Measurements from ENCODE around the gene SLC52A3. TPM values are rescaled to one million over a fixed set of nuclear protein-coding genes. Genes with fewer than 3 reads are reported as not detected.
"Not testable (repeated sequence)": the region's sequence is repeated elsewhere in the genome, so short reads cannot be mapped to it uniquely, and the experiment has no call there.

Gene SLC52A3
- not detected in 2 replicates for total RNA-seq (2014; rRNA removed; shearing (Covaris generic); ENCODE audit: low replicate concordance)

DNA sequence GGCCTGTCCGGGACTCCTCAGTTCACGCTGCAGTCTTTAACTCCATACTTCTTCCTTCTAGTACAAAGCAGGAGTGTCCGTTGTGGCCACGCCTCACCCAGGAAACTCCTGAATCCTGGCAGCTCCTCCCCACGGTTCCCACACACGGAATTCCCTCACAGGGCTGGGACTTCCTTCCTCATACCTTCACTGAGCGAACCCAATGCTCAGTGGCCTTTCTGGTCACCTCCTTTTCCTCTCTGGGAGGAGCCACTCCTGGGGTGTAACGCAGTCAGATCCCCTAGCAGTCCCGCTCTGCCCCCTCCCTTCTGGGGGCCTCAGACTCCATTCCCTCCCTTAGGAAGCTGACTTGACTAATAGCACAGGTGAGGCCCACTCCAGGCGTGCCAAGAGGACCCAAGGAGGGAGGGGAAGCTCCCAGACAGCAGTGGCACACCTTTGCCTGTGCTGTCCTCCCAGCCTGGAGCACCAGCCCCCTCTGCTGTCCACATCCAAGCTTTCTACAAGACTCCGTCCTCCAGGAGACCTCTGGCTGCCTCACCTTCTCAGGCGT, at the start of gene SLC52A3:
Gene SLC52A3 (minus strand): TSS at position 75 of the 553 bp plus-strand sequence. CDS start 2,726 bp downstream, outside the sequence.
- Histone ChIP-seq H3K36me3 (no peaks in the 10 kb centered on the region), H3K9me3 (no peaks in the 10 kb centered on the region), H3K27me3 (no peaks in the 10 kb centered on the region), H3K4me3 (no peak within 1 kb of the TSS)
- no peak for DNase-seq

DNA sequence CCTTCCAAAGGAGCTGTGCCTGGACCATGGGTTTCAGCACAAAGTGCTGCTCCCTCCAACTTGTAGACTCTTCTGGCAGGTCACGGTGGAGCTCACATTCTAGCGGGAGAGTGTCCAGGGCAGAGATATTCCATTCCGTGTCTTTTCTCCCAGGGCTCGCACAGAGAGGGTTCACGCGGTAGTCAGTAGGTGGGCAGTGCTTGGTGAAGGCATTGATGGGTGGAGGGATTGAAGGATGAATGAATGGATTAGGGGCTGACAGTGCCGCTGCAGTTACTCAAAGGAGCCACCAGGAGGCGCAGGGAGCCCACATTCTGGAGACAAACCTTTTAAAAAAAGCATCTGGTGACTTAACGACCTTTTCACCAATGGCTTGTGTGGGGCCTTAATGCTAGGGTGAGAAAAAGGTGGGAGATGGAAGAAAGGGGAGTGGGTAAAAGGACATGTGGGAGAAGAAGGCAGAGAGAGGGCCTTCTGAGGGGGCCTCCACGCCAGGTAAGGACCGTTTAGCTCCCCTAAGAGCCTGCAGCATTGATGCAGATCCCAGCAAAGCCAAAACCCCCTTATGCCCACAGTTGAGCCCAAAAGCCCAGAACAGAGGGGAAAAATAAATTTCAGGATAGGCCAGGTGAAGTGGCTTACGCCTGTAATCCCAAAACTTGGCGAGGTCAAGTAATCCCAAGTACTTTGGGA, 47.8 kb upstream of the SLC52A3 start:
- no peak overlapping the region for H3K4me3 ChIP-seq

DNA sequence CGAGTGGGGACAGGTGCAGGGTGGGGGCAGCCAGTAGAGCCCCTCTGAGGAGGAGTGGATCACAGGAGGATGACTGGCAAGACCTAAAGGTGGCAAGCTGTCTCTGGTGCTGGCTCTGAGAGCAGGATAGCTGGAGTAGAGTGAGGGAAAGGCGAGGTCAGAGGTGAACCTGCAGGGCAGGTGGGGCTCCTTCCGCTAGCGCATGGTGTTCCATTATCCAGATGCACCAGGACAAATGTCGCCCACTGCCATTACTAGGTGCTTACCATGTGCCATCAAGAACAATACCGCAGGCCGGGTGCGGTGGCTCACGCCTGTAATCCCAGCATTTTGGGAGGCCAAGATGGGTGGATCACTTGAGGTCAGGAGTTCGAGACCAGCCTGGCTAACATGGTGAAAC, 46.9 kb upstream of the SLC52A3 start:
- Histone ChIP-seq H3K27me3 (no peaks in the 10 kb centered on the region), H3K36me3 (no peaks in the 10 kb centered on the region), H3K9me3 (no peaks in the 10 kb centered on the region), H3K4me3 (no peak overlapping the region)
- DNase-seq = no peak

More for the DNA sequence above, 47.8 kb upstream of the SLC52A3 start:
- Histone ChIP-seq H3K9me3 (no peaks in the 10 kb centered on the region), H3K27me3 (no peaks in the 10 kb centered on the region), H3K36me3 (no peaks in the 10 kb centered on the region)
- DNase-seq = peak; percentile 30

DNA sequence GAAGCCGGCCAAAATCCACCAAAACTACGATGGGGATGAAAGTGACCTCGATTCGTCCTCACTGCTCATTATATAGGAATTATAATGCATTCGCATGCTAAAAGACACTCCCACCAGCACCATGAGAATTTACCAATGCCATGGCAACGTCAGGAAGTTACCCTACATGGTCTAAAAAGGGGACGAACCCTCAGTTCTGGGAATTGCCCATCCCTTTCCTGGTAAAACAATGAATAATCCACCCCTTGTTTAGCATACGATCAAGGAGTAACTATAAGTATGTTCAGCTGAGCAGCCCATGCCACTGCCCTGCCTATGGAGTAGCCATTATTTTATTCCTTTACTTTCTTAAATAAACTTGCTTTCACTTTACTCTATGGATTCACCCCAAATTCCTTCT, 45.1 kb upstream of the SLC52A3 start:
- no peaks in the 10 kb centered on the region for H3K36me3 ChIP-seq
- H3K9me3 ChIP-seq = no peaks in the 10 kb centered on the region
- no peak overlapping the region for H3K4me3 ChIP-seq
- DNase-seq = no peak
- H3K27me3 ChIP-seq = no peaks in the 10 kb centered on the region

DNA sequence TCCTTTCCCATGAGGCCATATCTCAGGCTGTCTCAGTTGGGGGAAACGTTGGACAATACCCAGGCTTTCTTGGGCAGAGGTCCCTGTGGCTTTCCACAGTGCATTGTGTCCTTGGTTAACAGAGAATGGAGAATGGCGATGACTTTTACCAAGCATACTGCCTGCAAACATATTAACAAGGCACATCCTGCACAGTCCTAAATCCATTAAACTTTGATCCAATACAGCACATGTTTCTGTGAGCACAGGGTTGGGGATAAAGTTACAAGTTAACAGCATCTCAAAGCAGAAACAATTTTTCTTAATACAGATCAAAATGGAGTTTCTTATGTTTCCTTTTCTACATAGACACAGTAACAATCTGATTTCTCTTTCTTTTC, 44.1 kb upstream of the SLC52A3 start:
- H3K36me3 ChIP-seq, H3K4me3 ChIP-seq, H3K9me3 ChIP-seq, DNase-seq, H3K27me3 ChIP-seq: not testable (repeated sequence)

DNA sequence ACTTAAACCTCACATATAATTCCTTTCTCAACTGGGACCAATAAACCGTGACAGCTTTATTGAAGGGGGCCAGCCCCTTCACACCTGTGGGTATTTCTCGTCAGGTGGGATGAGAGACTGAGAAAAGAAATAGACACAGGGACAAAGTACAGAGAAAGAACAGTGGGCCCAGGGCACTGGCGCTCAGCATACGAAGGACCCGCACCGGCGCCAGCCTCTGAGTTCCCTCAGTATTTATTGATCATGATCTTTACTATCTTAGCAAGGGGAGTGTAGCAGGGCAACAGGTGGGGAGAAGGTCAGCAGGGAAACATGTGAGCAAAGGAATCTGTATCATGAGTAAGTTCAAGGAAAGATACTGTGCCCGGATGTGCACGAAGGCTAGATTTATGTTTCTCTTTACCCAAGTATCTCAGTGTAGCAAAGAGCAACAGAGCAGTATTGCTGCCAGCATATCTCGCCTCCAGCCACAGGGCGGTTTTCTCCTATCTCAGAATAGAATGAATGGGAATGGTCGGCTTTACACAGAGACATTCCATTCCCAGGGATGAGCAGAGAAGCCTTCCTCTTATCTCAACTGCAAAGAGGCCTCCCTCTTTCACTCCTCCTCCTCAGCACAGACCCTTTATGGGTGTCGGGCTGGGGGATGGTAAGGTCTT, 43.6 kb upstream of the SLC52A3 start:
- not testable (repeated sequence) for H3K4me3 ChIP-seq, H3K9me3 ChIP-seq, DNase-seq, H3K36me3 ChIP-seq, H3K27me3 ChIP-seq

DNA sequence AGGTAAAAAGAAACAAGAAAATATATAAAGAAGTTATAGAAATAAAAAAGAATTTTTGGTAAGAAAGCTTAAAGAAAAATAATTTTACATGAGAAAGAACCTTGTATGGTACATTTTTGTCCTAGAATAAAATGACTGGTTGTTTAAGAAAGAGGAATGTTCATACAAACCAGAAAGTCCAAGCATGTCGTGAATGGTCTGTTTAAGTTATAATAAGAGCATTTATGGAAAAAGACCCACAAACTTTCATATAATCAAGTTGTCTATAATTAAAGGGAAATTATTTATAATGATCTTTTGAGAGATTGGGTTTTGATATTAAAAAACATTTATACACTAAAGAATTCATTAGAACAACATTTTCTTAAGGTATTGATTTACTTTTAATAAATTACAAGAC, 37.4 kb upstream of the SLC52A3 start:
- DNase-seq = no peak
- Histone ChIP-seq H3K36me3 (no peaks in the 10 kb centered on the region), H3K9me3 (peaks cover 3% of the 10 kb centered on the region; the same call in 1 of the 2 replicates), H3K27me3 (no peaks in the 10 kb centered on the region), H3K4me3 (no peak overlapping the region)

DNA sequence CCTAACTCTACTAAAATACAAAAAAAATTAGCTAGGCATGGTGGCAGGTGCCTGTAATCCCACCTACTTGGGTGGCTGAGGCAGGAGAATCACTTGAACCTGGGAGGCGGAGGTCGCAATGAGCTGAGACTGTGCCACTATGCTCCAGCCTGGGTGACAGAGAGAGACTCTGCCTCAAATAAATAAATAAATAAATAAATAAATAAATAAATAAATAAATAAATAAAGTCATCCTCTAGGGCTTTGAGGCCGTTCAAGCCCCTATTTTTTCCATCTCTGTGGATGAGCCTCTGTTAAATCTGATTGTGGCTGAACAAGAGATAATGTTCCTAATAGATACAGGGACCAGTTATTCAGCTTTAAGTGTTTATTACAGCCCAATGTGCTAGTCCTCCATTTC, 33.4 kb upstream of the SLC52A3 start:
- Histone ChIP-seq H3K4me3 (no peak overlapping the region), H3K9me3 (peaks cover 3% of the 10 kb centered on the region; the same call in 1 of the 2 replicates), H3K36me3 (no peaks in the 10 kb centered on the region), H3K27me3 (no peaks in the 10 kb centered on the region)
- no peak for DNase-seq

DNA sequence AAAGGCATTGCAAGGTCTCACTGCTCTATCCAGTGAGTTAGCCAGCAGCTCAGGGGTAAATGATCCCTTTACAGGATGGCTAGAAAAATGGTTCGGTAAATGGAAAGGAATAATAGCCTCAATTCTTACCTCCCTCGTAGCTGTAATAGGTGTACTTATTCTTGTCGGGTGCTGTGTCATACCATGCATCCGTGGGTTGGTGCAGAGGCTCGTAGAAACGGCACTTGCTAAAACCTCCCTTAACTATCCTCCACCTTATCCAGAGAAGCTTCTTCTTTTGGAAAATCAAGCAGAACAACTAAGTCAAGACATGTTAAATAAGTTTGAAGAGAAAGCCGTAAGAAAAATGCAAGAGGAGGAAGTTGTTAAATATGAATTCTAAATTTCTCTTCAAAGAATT, 31.7 kb upstream of the SLC52A3 start:
- H3K9me3 ChIP-seq, H3K36me3 ChIP-seq, H3K4me3 ChIP-seq, DNase-seq, H3K27me3 ChIP-seq: not testable (repeated sequence)

DNA sequence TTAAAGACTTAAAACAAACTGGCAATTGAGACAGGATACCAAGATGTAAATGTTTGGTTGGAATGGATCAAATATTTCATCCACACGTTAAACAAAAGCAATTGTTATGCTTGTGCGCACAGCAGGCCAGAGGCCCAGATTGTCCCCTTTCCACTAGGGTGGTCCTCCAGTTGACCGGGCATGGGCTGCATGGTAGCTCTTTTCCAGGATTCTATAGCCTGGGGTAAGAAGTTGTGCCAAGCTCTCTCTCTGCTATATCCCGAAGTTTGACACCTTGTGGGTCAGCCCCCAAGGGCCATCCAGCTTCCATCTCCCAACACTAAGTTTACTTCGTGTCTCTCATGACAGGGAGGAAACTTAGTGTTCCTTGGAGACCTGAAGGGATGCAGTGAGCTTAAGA, 30.4 kb upstream of the SLC52A3 start:
- not testable (repeated sequence) for H3K36me3 ChIP-seq, H3K9me3 ChIP-seq, DNase-seq, H3K27me3 ChIP-seq, H3K4me3 ChIP-seq

DNA sequence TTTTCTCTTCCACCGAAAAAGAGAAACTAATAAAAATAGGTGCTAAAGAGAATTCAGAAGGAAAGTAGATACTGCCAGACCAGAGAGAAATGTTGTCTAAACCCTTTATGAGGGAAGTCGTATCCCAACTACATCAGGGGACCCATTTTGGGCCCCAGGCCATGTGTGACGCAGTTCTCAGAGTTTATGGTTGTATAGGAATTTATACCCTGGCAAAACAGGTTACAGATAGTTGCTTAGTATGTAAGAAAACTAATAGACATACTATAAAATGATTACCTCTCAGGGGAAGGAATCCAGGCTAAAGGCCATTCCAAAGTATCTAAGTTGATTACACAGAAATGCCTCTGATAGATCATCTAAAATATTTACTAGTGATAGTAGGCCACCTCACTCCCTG, 28.6 kb upstream of the SLC52A3 start:
- Histone ChIP-seq H3K27me3 (no peaks in the 10 kb centered on the region), H3K9me3 (no peaks in the 10 kb centered on the region), H3K36me3 (no peaks in the 10 kb centered on the region), H3K4me3 (no peak overlapping the region)
- no peak for DNase-seq

DNA sequence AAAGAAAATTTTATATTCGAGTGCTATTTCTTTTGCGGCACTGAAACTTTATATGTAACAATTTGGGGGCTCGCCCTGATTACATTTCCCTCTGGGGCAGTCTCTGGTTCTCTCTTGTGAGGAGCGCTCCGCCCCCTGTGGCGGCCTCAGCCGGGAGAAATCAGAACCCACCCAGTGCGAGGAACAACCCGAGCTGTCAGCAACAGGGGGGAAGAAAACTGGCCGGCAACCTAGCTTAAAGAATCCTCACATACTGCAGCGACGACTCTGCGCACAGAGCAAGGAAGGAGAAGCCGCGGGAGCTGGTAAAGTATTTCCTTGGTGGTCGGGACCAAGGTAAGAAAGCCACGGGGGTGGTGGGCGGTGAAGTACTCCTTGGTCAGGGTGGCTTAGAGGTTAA, 23.9 kb upstream of the SLC52A3 start:
- H3K27me3 ChIP-seq = peaks cover 3% of the 10 kb centered on the region; the same call in 1 of the 2 replicates
- no peak overlapping the region for H3K4me3 ChIP-seq
- DNase-seq = no peak
- no peaks in the 10 kb centered on the region for H3K36me3 ChIP-seq
- H3K9me3 ChIP-seq = no peaks in the 10 kb centered on the region

DNA sequence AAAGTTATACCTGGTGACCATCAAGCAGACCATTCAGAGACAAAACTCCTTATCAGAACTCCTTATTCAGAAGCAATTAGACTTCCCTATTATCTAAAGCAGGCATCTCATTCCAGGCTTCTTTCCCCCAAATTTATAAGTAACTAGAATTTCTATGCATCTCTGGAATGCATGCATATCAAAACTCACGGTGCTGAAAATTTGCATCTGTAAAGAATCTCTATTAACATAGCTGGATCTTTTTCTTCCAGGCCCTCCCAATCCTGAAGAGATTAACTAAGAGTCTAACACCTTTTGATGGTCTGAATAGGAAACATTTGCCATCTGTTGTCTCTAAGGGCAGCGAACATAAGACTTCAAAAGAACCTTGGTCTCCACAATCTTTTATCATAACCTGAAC, 22.8 kb upstream of the SLC52A3 start:
- peaks cover 3% of the 10 kb centered on the region; the same call in 1 of the 2 replicates for H3K27me3 ChIP-seq
- H3K36me3 ChIP-seq = no peaks in the 10 kb centered on the region
- no peak overlapping the region for H3K4me3 ChIP-seq
- no peaks in the 10 kb centered on the region for H3K9me3 ChIP-seq
- DNase-seq = no peak

DNA sequence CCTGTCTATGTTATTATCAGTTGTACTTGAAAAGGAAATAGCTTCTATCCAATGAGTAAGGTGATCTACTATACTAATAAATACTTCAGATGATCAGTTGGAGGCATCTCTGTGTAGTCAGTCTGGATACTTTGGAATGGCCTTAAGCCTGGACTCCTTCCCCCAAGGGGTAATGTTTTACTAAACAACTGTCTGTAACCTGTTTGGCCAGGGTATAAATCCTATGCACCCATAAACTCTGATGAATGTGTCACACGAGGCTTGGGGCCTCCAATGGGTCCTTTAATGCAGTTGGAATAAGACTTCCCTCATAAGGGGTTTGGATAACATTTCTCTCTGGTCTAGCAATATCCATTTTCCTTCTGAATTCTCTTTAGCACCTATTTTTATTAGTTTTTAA, 19.5 kb upstream of the SLC52A3 start:
- DNase-seq = no peak
- Histone ChIP-seq H3K9me3 (no peaks in the 10 kb centered on the region), H3K36me3 (no peaks in the 10 kb centered on the region), H3K4me3 (no peak overlapping the region), H3K27me3 (peaks cover 3% of the 10 kb centered on the region; the same call in 1 of the 2 replicates)

DNA sequence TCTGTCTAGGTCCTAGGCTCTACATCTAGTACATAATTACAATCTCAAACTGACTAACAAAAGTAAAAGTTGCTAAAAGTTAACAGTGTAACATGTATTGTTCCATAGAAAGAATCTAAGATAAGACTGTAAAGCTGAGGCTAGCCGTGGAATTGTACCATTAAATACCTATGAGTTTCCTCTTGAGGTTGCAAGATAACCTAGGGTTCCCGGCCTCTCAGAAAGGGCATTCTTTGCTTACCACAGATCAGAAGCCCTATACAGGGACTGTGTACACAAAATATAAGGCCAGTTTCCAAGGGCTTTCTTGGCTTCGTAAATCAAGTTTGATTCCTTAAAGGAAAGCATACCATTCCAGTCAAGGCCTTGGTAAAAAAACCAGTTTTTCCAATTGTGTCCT, 11.5 kb upstream of the SLC52A3 start:
- Histone ChIP-seq H3K27me3 (no peaks in the 10 kb centered on the region), H3K36me3 (no peaks in the 10 kb centered on the region), H3K4me3 (no peak overlapping the region), H3K9me3 (no peaks in the 10 kb centered on the region)
- no peak for DNase-seq

DNA sequence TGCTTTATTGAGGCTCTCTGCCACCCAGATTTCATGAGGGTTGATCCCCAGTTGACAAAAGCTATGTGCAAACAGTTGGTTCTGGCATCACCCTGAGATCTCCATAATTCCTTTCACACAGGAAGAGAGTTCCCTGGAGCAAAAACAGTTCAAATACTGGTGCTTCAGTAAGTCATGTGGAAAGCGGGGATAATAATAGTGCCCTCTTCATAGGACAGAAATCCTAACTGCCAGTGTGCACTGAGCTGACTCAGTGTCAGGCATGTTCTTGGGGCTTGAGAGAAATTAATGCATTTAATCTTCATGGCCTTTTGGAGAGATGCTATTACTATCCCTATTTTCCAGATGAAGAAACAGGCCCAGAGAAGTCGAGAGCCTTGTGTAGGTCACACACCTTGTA, 7.9 kb upstream of the SLC52A3 start:
- H3K36me3 ChIP-seq = no peaks in the 10 kb centered on the region
- no peak for DNase-seq
- no peaks in the 10 kb centered on the region for H3K9me3 ChIP-seq
- no peak overlapping the region for H3K4me3 ChIP-seq
- no peaks in the 10 kb centered on the region for H3K27me3 ChIP-seq

DNA sequence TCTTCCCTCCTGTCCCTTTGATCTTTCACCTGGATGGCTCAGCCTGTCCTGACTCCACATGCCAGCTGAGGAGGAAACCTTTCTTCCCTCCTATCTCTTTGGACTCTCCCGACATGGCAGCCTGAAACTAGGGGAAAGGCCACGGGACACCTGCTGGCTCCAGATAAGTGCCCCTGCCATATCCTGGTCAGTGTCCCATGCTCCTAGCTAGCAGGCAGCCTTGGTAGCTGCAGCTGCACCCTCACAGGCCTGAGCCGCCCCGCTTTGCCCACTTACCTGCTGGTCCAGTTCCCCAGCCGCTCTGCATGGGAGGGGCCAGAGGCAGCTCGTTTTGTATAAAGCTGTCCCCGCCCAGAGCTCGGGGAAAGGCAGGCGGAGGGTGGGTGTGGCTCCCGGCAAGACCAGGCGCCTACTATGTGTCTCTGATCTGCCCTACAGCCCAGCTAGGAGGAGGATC, 7.4 kb upstream of the SLC52A3 start:
- Histone ChIP-seq H3K36me3 (no peaks in the 10 kb centered on the region), H3K27me3 (no peaks in the 10 kb centered on the region), H3K9me3 (no peaks in the 10 kb centered on the region), H3K4me3 (no peak overlapping the region)
- no peak for DNase-seq

DNA sequence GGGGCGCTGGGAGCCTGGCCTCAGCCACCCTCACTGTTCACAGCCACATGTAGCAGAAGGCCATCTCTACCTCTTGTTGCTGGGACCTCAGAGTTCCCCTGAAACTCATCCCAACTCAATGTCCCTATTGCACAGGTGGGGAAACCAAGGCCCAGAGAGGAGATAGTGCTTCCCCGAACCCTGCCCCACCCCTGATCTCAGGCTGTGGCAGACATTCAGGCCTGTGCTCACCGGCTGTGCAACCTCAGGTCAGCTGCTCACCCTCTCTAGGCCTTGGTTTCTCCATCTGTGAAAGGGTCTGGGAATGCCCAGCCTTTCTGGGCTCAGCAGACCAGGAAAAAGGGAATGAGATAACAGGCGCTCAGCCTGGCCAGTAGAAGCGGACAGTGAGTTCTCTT, 6.4 kb upstream of the SLC52A3 start:
- H3K4me3 ChIP-seq = no peak overlapping the region
- DNase-seq = no peak
- no peaks in the 10 kb centered on the region for H3K9me3 ChIP-seq
- H3K36me3 ChIP-seq = no peaks in the 10 kb centered on the region
- H3K27me3 ChIP-seq = no peaks in the 10 kb centered on the region

Data from MG63 (cell line).